Measurements from ENCODE around the gene ZGPAT.

ZGPAT gene

GRCh38 chr20:63704749-63705117 lies 3.1 kb upstream of the ZGPAT start:
- no peaks in the 10 kb centered on the region; the same call in 1 of the 2 replicates for H3K36me3 ChIP-seq (ENCODE audit: insufficient read depth)
- H3K4me1 ChIP-seq (ENCODE audit: low read depth, poor library complexity, severe bottlenecking): peaks cover 20% of the 10 kb centered on the region
- H3K79me2 ChIP-seq (ENCODE audit: insufficient read depth, low read depth): peaks cover 29% of the 10 kb centered on the region; the same call in 1 of the 2 replicates
- no peak overlapping the region for H3K9ac ChIP-seq
- peaks cover 3% of the 10 kb centered on the region; the same call in 1 of the 2 replicates for H4K20me1 ChIP-seq (ENCODE audit: insufficient read depth)
- no peak overlapping the region for H3K4me2 ChIP-seq
- no peak overlapping the region for H3K27ac ChIP-seq
- no peak overlapping the region for H3K4me3 ChIP-seq (IDR thresholded peaks at IDR 0.05; ENCODE audit: insufficient read depth, low read depth, low read length)
- H2AFZ ChIP-seq (ENCODE audit: low read depth): no peak overlapping the region
- no peak for TF ChIP-seq CTCF (conservative IDR thresholded peaks at IDR 0.05; ENCODE audit: low read depth, low read length)
- no peaks in the 10 kb centered on the region for H3K27me3 ChIP-seq (ENCODE audit: insufficient read depth, low read depth)

GRCh38 chr20:63705232-63706026 lies 2.4 kb upstream of the ZGPAT start:
- Histone ChIP-seq H3K4me2 (0 out of 2 replicates have a peak overlapping the region, but pooled peaks have one; percentile 83), H3K4me1 (ENCODE audit: low read depth, poor library complexity, severe bottlenecking) (peaks cover 20% of the 10 kb centered on the region), H3K36me3 (ENCODE audit: insufficient read depth) (no peaks in the 10 kb centered on the region; the same call in 1 of the 2 replicates), H3K9ac (no peak overlapping the region), H3K27me3 (ENCODE audit: insufficient read depth, low read depth) (no peaks in the 10 kb centered on the region), H3K4me3 (IDR thresholded peaks at IDR 0.05; ENCODE audit: insufficient read depth, low read depth, low read length) (no peak overlapping the region), H3K27ac (no peak overlapping the region), H4K20me1 (ENCODE audit: insufficient read depth) (peaks cover 3% of the 10 kb centered on the region; the same call in 1 of the 2 replicates), H3K79me2 (ENCODE audit: insufficient read depth, low read depth) (peaks cover 33% of the 10 kb centered on the region; the same call in 1 of the 2 replicates), H2AFZ (ENCODE audit: low read depth) (no peak overlapping the region)
- TF ChIP-seq CTCF (conservative IDR thresholded peaks at IDR 0.05; ENCODE audit: low read depth, low read length): no peak

GRCh38 chr20:63706027-63706695 lies 1.7 kb upstream of the ZGPAT start:
- Histone ChIP-seq H2AFZ (ENCODE audit: low read depth) (no peak overlapping the region), H3K36me3 (ENCODE audit: insufficient read depth) (no peaks in the 10 kb centered on the region; the same call in 1 of the 2 replicates)

More at GRCh38 chr20:63706027-63706695, 1.7 kb upstream of the ZGPAT start:
- Histone ChIP-seq H3K4me2 (peak overlapping the region; percentile 83; the same call in 1 of the 2 replicates), H3K79me2 (ENCODE audit: insufficient read depth, low read depth) (peaks cover 39% of the 10 kb centered on the region; the same call in 1 of the 2 replicates), H3K27me3 (ENCODE audit: insufficient read depth, low read depth) (no peaks in the 10 kb centered on the region), H3K27ac (no peak overlapping the region), H4K20me1 (ENCODE audit: insufficient read depth) (peaks cover 3% of the 10 kb centered on the region; the same call in 1 of the 2 replicates), H3K4me1 (ENCODE audit: low read depth, poor library complexity, severe bottlenecking) (peaks cover 20% of the 10 kb centered on the region), H3K9ac (no peak overlapping the region), H3K4me3 (IDR thresholded peaks at IDR 0.05; ENCODE audit: insufficient read depth, low read depth, low read length) (no peak overlapping the region)
- no peak for TF ChIP-seq CTCF (conservative IDR thresholded peaks at IDR 0.05; ENCODE audit: low read depth, low read length)

All from KMS-11 (cell line).